ENCODE measurements around the gene PRPF38A.

PRPF38A gene

DNA sequence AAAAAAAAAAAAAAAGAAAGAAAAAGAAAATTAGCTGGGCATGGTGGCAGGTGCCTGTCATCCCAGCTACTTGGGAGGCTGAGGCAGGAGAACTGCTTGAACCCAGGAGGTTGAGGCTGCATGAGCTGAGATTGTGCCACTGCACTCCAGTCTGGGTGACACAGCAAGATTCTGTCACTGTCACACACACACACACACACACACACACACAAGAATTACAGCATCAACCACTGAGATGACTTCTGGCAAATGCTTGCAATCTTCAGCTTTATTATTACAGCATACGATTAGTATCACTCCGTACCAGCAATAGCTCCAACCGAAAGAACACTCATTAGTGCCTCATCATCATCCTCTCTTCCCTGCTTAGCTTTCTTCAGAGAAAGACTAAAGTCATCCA is 4.8 kb upstream of the PRPF38A start:
- no peak for DNase-seq (ENCODE audit: low read depth in 2 of 2)

DNA sequence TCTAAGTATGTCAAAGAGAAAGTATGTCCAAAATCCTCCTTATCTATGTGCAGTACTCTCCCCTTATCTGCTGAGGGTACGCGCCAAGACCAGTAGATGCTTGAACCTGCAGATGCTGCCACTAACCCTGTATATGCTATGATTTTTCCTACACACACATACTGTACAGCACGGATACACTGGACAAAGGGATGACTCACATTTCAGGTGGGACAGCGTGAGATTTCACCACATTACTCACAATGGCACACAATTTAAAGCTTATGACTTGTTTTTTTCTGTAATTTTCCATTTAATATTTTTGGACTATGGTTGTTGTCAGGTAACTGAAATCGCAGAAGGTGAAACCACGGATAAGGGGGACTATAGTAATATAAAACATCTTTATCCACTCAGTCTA is 4.3 kb upstream of the PRPF38A start:
- DNase-seq (ENCODE audit: low read depth in 2 of 2): no peak

- no peak for DNase-seq (ENCODE audit: low read depth in 2 of 2)
Measured at GRCh38 chr1:52402860-52403240, 1.6 kb upstream of the PRPF38A start.

- DNase-seq (ENCODE audit: low read depth in 2 of 2): peak; percentile 7 to 18
Measured at GRCh38 chr1:52403566-52404115, 761 bp upstream of the PRPF38A start.

GRCh38 chr1:52404975-52405338 is 555 bp downstream of the PRPF38A start:
- DNase-seq (ENCODE audit: low read depth in 2 of 2): no peak

GRCh38 chr1:52413410-52413989 is 9.1 kb downstream of the PRPF38A start:
- DNase-seq (ENCODE audit: low read depth in 2 of 2): no peak

DNA sequence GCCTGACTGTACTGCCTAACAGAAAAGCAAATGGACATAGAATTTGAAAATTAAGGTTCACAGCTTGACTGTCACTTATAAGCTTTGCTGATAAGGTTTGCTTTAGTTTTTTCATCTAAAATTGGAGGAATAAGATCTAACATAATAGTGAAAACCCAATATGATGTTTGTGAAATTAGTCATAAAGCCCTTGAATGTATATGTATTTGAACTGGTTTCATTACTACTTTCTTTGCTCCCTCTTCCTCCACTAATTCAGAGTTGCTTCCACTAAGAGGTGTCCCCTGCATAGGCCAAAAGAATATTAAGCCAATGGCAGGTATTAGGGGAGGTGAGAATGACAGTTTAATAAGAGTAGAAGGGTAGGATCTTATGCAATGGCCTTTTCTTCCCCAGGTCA is 10.5 kb downstream of the PRPF38A start:
- no peak for DNase-seq (ENCODE audit: low read depth in 2 of 2)

DNA sequence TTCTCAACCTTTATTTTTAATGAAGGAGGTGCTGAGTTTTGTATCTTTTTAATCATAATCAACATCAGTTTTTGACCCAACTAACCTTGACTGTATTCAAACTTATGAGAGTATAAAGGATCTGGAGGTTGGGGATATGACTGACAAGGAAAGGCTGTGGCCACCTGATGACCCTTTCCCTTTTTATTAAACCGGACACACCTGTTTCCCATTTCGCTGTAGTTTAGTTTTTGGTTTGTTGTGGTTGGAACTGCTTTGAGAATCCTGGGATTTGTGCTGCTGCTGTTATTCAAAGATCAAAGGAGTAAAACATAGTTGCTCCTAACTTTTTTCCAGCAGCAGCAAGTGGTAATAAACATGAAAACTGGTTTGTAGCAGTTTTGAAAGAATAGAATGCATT is 12.4 kb downstream of the PRPF38A start:
- DNase-seq (ENCODE audit: low read depth in 2 of 2): no peak

GRCh38 chr1:52420713-52421112 is 16.3 kb downstream of the PRPF38A start:
- no peak for DNase-seq (ENCODE audit: low read depth in 2 of 2)

DNA sequence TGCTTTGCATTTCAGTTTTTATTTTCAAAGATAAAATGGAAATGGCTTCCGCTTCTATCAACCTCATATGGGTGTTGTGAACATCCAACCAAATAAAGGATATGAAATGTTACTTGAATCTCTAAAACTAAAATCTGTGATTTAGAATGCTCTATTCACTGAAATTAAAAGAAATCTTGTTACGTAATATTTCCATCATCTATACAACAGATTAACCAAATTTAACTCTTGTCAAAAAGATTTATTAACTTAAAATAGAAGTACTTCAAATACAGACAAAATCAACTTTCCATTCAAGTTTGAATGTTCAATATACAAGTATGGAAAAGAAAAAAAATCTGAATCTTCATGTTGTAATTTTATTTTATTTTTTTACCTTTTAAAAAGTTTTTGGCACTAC is 18.7 kb downstream of the PRPF38A start:
- no peak for DNase-seq (ENCODE audit: low read depth in 2 of 2)

GRCh38 chr1:52423771-52424170 is 19.4 kb downstream of the PRPF38A start:
- peak; percentile 49 to 56 for DNase-seq (ENCODE audit: low read depth in 2 of 2)

DNA sequence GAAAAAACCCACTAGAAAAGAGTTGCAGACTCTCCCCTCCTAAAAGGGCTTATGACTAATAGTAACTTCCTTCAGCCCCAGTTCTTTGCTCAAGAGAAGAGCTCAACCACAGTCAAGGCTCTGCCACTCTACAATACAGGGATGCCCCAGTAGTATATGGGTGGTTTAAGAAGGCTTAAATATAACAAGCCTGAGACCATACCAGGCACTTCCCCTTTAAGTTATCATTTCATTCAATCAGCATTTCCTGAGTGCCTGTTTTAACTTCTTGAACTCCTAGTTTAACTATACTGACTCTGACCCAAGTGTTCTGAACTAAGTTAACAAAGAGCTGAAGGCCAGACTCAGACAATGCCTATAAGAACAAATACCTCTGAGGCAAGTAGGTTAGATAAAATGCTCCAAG is 19.8 kb downstream of the PRPF38A start:
- no peak for DNase-seq (ENCODE audit: low read depth in 2 of 2)

DNA sequence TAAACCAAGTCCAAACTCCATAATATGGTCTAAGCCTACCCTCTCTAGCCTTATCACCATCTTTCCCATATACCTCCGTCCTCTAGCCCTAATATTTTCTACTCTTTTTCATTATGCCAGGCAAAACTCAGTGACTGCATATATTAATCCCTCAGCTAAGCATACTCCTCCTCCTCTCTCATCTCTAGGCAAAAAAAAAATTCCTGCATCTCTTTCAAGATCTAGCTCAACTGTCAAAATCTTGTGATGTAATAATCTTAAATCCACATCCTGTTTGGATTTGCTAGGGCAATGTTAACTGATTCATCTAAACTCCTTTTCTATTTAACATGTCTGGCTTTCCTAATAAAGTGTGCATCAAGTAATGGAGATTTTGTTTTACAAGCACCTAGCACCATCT is 20.4 kb downstream of the PRPF38A start:
- no peak for DNase-seq (ENCODE audit: low read depth in 2 of 2)

GRCh38 chr1:52426371-52426770 is 22.0 kb downstream of the PRPF38A start:
- no peak for DNase-seq (ENCODE audit: low read depth in 2 of 2)

DNA sequence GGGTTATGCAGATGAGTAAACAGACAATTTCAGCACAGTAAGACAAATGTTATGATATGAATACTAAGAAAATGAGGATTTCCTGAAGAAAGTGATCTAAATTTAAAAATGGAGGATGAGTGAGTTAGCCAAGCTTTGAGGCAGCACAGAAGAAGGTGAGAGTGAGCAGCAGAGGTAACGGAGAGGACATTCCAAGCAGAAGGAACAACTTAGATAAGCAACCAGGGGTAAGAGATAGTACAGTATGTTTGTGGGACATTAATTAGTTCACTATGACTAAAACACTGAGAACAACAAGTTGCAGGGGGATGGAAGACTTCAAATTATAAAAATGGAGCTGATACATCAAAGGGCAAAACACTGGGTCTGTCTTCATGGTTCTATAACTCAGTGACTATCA is 22.8 kb downstream of the PRPF38A start:
- DNase-seq (ENCODE audit: low read depth in 2 of 2): no peak

GRCh38 chr1:52432807-52433206 is 28.4 kb downstream of the PRPF38A start:
- no peak for DNase-seq (ENCODE audit: low read depth in 2 of 2)

DNA sequence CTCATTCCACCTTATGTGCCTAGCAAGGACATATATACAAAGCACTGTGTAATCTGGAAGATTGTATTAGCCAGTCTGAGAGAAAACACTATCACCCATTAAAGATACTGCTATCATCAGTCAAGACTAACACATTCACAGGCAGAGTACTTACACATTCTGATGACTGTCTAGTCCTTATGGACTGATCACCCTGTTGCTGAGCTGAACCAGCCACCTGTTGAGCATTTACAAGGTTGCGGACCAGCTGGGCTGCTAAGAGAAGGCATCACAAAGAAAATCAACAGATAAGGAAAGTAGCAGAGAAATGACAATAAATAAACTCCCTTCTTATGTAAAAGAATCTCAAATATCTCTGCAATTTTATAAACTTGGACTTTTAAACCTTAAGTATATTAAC is 30.8 kb downstream of the PRPF38A start:
- no peak for DNase-seq (ENCODE audit: low read depth in 2 of 2)

DNA sequence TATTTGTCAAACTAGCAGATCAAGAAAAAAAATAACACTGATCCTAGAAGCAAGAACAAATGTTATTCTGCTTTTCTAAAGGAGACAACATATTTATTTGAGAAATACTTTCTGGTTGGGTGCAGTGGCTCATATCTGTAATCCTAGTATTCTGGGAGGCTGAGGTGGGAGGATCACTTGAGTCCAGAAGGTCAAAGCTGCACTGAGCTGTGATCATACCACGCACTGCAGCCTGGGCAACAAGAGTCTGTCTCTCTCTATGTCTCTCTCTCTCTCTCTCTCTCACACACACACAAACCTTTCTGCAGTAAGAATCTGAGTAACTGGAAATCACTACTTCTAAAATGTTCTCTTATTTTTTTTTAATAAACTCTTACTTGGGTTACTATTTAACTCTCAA is 31.2 kb downstream of the PRPF38A start:
- DNase-seq (ENCODE audit: low read depth in 2 of 2): no peak

DNA sequence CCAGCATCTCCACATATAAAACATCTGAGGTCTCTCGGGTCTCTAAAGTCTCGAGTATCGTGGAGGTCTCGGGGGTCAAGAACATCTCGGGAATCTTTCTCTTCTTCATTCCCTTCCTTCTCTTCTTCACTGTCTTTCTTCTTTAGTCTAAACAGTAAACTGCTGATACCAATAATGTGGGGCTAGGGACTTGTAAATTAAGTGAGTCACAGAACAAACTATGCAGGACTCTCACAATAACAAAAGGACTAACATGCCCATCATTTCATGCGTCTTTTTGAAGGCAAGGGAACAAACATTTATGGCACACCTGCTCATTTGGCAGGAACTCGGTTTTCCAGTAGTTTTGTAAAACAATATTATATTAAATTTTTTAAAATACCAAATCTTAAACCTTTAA is 32.4 kb downstream of the PRPF38A start:
- no peak for DNase-seq (ENCODE audit: low read depth in 2 of 2)

- DNase-seq (ENCODE audit: low read depth in 2 of 2): no peak
Measured at GRCh38 chr1:52439976-52440375, 35.6 kb downstream of the PRPF38A start.

GRCh38 chr1:52444463-52444862 is 40.1 kb downstream of the PRPF38A start:
- DNase-seq (ENCODE audit: low read depth in 2 of 2): no peak

- DNase-seq (ENCODE audit: low read depth in 2 of 2): no peak
Measured at GRCh38 chr1:52454127-52454526, 49.7 kb downstream of the PRPF38A start.

DNA sequence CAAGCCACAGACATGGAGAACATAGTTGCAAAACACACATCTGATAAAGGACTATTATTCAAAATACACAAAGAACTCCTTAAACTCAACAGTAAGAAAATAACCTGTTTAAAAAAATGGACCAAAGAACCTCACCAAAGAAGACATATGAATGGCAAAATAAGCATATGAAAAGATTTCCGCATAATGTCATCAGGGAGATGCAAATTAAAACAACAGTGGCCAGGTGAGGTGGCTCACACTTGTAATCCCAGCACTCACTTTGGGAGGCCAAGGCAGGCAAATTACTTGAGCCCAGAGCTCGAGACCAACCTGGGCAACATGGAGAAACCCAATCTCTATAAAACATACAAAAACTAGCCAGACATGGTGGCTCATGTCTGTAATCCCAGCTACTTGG is 50.4 kb downstream of the PRPF38A start:
- no peak for DNase-seq (ENCODE audit: low read depth in 2 of 2)

GRCh38 chr1:52455686-52456085 is 51.3 kb downstream of the PRPF38A start:
- no peak for DNase-seq (ENCODE audit: low read depth in 2 of 2)

Data from stimulated activated CD8-positive, alpha-beta memory T cell treated with anti-CD3 and anti-CD28 coated beads, Interleukin-7, amount 100 ng/mL, for 4 hours (primary cell).